HG03108 (cell line): ENCODE results near the gene MLNR.

Experiments used
- ATAC-seq: cut with Tn5 transposase; IDR thresholded peaks from one replicate; pipeline ENCODE4 v1.9.1; 2021; ENCODE audit warnings: moderate library complexity; ENCODE audit not compliant: unreplicated experiment

MLNR gene

GRCh38 chr13:49225223-49226042, 5.3 kb downstream of the MLNR start:
- no peak for ATAC-seq

- no peak for ATAC-seq
Observed at GRCh38 chr13:49226613-49227012, 6.5 kb downstream of the MLNR start.

GRCh38 chr13:49234741-49235140, 14.6 kb downstream of the MLNR start:
- ATAC-seq: no peak

GRCh38 chr13:49235856-49236431, 15.8 kb downstream of the MLNR start:
- ATAC-seq: no peak

GRCh38 chr13:49238621-49239020, 18.5 kb downstream of the MLNR start:
- ATAC-seq: no peak

GRCh38 chr13:49240017-49240416, 19.9 kb downstream of the MLNR start:
- no peak for ATAC-seq

GRCh38 chr13:49241296-49241695, 21.2 kb downstream of the MLNR start:
- ATAC-seq: no peak

- ATAC-seq: no peak
Observed at GRCh38 chr13:49245101-49245500, 25.0 kb downstream of the MLNR start.

- ATAC-seq: peak; percentile 27
Observed at GRCh38 chr13:49246850-49247642, 26.9 kb downstream of the MLNR start.

- peak; percentile 94 for ATAC-seq
Observed at GRCh38 chr13:49247643-49248621, 27.8 kb downstream of the MLNR start, which contains the start of gene CDADC1. TSS of gene CDADC1 (plus strand) at chr13:49247925. CDS start at chr13:49248038, 113 bp downstream.

- no peak for ATAC-seq
Observed at GRCh38 chr13:49248622-49249002, 28.5 kb downstream of the MLNR start.

- no peak for ATAC-seq
Observed at GRCh38 chr13:49251326-49251725, 31.2 kb downstream of the MLNR start.

GRCh38 chr13:49253310-49253709, 33.2 kb downstream of the MLNR start:
- no peak for ATAC-seq

GRCh38 chr13:49254007-49254406, 33.9 kb downstream of the MLNR start:
- no peak for ATAC-seq

GRCh38 chr13:49256841-49257240, 36.7 kb downstream of the MLNR start:
- ATAC-seq: no peak

- no peak for ATAC-seq
Observed at GRCh38 chr13:49258089-49258796, 38.1 kb downstream of the MLNR start.

GRCh38 chr13:49259586-49259985, 39.4 kb downstream of the MLNR start:
- no peak for ATAC-seq

GRCh38 chr13:49262634-49263033, 42.5 kb downstream of the MLNR start:
- ATAC-seq: no peak

GRCh38 chr13:49265822-49266221, 45.7 kb downstream of the MLNR start:
- no peak for ATAC-seq

- ATAC-seq: no peak
Observed at GRCh38 chr13:49271264-49271663, 51.1 kb downstream of the MLNR start.
